Jurkat, Clone E6-1 (cell line): ENCODE data around the gene HTR4.

Source experiments
- DNase-seq: peaks from one replicate; pipeline ENCODE4 v3.0.0-alpha.2; 2011; ENCODE audit warnings: low read depth, low spot score
- H3K4me3 ChIP-seq: 2 replicates; pipeline ENCODE4 v1.5.1; 2011; ENCODE audit warnings: mild to moderate bottlenecking, low read length, control low read depth, moderate library complexity

HTR4 gene

DNA sequence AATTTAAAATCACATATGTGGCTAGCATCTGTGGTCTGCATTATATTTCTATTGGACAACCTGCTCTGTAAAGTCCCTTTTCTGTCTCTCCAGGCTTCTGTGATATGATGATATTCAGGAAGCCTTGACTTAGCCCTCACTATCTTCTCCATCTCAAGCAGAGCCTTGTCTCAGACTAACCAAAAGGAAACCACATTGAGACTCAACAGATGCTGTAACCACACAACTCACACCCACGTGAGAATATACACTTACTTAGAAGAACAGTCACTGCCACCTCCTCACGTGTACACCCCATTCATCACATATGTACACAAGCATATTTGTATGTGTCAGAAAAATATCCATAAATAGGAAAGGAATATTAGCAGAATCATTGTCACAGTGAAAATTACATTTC lies 33.6 kb downstream of the HTR4 start:
- DNase-seq, result peak; percentile 75
- no peak overlapping the region for H3K4me3 ChIP-seq

DNA sequence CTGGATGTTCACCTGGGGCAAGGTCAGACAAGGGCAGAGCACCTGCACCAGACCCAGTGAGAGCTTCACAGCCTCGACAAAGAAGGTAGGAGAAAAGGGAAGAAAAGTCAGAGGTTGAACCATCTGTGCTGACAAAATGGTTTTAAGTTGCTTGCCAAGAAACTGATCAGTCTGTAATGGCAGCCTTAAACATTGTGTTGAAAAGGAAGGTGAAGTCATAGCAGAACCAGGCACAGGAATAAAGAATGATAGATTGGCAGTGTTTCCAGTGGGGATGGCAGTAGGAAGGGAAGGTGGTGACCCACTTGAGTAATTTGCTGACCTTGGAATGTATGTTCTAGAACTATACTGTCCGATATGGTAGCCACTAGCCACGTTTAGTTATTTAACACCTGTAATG lies 34.2 kb downstream of the HTR4 start:
- DNase-seq, result no peak
- no peak overlapping the region for H3K4me3 ChIP-seq

DNA sequence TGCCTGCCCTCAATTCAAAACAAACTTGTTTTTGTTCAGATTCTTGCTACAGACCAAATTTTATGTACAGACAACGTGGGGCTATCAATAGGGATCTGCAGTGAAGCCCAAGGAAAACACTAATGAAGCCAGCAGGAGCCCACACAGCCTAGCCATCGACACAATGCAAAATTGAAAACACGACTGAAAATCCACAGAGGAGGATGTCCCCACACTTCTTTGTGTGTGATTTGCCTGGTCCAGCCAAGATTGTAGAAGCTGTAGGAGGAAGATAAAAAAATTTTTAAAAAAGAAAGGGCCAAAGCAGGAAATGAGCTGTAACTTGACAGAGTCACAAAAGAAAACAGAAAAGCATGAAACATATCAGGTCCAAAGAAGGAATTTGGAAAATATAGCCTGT lies 34.8 kb downstream of the HTR4 start:
- no peak for DNase-seq
- H3K4me3 ChIP-seq, result no peak overlapping the region

DNA sequence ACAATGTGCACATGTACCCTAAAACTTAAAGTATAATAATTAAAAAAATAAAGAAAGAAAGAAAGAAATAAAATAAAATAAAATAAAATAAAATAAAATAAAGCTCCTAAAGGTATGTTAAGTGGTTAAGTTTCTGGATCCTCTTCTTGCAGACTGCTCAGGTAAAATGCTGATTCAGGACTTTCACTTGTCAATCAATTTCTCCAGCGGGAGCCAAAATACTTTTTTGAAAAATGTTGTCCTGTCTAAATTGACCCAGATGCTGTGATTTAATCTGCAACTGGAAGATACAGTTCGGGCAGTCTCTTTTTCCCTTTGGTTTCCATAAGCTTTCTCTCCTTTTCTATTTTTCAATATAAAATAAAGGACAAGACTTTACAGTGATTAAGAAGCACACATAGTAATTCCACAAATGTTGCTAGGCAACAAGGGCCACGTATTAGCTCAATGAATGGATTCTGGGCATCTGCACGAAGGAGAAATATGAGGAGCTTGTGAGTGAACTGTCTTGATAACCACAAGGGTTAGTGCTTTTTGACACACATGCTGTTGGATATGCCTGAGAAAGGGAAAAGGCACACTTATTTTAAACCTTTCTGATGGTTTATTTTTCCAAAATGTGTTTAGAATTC lies 38.6 kb downstream of the HTR4 start:
- no peak for DNase-seq
- H3K4me3 ChIP-seq, result no peak overlapping the region

DNA sequence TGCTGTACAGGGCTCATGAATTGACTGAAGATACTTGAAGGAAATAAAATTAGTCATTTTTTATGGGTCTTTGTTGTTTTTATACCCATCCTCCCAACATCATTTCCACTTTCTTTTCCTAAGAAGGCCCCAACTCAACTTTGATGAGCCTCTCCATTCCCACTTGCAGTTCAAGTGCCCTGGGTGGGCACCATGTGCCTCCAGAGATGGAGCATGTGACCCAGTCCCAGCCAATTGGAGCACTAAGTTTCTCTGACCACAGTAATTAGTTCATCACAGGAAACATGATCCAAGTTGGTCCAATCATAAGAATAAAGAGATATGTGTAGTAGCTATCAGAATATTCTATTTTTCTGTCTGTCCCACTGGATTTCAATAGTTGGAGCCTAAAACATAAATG lies 46.9 kb downstream of the HTR4 start:
- H3K4me3 ChIP-seq, result no peak overlapping the region
- DNase-seq, result no peak

DNA sequence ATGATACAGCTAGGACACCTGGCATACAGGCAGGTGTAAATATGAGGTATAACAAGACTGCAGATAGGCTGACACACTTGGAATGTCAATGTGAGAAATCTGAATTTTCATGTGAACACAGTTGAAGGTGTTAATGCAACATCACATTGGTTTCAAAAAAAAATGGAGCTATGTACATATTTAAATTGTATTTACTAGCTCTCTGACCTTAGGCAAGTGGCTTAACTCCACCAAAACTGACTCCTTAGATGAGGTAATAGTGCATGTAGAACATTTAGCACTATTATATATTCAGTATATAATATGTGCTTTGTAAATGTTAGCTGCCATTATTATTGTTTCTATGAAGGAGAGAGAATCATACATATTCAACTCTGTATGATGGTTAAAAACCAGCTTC lies 48.0 kb downstream of the HTR4 start:
- no peak overlapping the region for H3K4me3 ChIP-seq
- DNase-seq, result no peak

DNA sequence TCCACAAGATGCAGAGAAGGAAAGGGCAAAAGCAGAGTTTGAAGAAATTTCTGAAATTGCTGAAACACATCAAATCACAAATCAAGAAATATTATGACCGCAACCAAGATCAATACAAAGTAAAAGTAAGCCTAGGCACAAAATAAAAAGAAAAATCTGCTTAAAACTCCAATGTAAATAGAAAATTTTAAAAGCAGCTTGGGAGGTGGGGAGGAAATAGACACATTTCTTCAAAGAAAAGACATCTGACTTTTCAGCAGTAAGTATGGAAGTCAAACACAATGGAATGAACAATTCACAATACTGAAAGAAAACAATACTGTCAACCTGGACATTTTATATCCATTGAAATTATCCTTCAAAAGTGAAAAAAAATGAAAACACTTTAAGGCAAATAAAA lies 55.1 kb downstream of the HTR4 start:
- no peak for DNase-seq
- no peak overlapping the region for H3K4me3 ChIP-seq

DNA sequence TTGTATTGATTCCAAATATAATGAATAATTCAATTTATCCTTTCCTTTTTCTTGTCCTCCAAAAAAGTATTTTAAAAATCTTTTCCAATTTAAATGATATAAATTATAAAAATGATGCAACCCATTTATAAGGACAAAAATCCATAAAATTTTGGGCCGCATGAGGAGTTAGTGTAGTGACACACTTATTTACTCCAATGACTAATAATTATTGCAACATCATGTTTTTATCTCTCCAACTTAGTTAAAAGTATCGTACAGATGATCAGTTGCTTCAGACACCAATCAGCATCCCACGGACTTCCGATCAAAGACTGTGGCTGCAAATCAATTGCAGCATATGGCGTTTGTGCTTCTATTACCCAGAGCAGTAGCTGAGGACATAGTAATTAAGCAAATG lies 58.6 kb downstream of the HTR4 start:
- no peak overlapping the region for H3K4me3 ChIP-seq
- no peak for DNase-seq

DNA sequence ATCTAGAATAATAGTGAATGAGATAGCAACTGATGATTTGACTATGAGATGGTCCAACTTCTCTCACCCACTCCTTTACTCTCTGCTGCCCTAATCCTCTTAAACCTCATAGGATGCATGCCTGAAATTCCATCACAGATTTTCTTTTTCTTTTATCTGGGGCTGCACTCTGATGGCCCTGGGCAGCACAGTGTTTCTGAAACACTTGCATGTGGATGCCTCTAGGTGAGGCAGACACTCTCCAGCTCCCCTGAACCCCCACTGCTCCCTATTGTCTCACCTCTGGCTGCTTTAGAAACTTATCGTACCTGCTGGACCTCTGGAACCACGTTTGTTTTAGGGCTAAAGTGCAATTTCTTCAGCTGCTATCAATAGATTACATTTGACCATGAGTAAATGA lies 67.5 kb downstream of the HTR4 start:
- no peak overlapping the region for H3K4me3 ChIP-seq
- no peak for DNase-seq

DNA sequence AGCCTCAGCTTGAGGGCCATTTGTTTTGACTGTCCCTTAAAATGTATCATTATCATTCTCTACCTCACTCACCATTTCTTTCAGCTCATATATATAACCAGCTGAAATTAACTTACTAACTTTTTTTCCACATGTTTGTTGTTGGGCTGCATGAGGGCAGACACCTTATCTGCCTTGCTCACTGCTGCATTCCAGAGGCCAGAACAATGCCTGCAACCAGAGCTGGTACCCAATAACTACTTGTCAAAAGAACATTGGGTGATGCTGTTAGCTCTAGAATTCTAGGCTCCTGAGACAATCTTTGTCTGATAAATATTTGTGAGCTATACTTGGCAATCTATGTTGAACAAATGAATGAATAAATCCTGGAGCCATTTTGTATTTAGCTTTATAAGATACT lies 68.3 kb downstream of the HTR4 start:
- no peak overlapping the region for H3K4me3 ChIP-seq
- DNase-seq, result no peak

DNA sequence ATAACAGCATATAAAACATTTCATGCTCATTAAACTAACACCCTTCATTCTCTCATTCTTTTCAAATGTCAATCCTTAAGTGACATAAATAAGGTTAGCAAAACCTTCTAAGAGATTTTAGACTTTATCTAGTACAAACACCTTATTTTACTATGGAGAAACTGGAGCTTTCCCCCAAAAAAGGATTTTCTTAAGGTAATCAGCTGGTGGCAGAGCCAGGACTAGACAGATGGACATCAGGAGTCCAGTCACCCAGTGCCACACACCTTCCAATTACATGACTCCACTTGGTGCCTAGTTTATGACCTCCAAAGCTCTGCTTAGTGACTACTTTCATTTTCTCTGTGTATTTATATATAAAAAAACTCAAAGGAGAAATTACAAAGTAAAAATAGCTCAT lies 70.2 kb downstream of the HTR4 start:
- no peak for DNase-seq

DNA sequence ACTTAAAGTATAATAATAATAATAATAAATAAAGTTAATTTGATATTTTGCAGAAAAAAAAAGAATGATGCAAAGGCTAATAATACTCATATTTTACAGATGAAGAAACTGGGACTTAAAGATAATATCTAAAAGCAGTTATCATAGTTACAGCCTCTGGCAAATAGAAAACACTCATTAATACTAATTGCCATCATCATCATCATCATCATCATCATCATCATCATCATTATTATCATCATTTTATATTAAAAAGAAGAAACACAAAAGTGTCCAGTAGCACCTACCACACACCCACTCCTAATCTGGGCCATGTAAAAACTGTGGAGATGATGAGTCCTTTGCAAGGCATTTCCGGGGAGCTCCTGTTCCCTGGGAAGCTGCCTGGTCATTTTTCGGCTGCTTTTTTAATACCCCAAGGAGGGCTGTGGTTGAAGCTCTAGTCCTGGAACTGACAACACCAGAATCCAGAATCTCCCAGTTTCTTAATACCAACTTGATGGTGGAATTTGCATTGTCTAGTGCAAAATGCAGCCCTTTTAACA lies 70.8 kb downstream of the HTR4 start:
- no peak for DNase-seq
- no peak overlapping the region for H3K4me3 ChIP-seq

More for the DNA sequence above, 70.2 kb downstream of the HTR4 start:
- no peak overlapping the region for H3K4me3 ChIP-seq

DNA sequence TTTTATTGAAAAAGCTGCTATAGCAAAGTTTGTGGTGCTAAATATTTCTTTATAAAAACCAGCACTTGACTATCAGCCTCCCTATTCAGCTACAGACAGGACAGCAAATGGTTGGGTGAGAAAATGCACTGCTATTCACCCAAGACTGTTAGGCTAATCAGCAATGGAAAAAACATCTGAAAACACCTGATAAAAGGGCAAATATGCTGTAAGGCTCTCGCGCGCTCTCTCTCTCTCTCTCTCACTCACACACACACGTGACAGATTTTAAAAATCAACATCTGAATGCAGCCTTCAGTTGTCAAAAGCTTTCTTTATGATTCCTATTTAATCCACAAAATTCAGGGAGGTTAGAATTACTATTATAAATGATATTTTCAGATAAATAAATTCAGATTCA lies 80.2 kb downstream of the HTR4 start:
- no peak overlapping the region for H3K4me3 ChIP-seq
- no peak for DNase-seq

DNA sequence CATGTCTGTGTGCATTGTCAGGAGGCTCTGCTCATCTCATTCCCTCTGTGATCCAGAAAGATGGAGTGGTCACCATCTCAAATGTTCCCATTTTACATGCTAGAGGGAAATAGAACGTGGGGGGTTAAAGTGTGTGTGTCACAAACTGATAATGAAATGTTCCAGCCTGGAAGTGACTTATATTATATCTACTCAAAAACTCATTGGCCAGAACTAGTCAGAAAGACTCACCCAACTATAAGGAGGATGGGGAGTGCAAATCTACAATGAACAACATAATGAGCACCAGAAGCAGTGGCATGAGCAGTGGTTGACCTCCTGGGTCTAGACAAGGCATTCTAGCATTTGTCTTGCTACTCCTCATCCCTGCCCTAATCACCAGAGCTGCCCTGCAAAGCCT lies 81.0 kb downstream of the HTR4 start:
- no peak for DNase-seq
- no peak overlapping the region for H3K4me3 ChIP-seq

DNA sequence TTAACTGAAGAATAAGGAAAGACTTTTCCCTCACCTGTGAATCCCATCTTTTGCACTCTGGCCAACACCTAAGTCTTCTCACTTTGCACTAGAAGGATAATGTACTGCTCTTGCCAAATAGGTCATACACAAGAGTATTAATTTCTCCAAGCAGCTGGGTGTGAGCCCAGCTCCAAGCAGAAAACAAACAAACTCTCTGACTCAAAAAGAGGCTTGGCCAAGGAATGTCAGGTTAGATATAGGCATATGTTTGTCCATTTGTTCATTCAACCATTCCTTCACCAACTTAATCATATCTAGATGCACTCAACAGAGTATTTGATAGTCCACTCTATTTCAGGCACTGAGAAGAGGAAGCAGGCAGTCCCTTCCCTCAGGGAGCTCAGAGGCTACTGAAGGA lies 84.4 kb downstream of the HTR4 start:
- no peak for DNase-seq
- no peak overlapping the region for H3K4me3 ChIP-seq

DNA sequence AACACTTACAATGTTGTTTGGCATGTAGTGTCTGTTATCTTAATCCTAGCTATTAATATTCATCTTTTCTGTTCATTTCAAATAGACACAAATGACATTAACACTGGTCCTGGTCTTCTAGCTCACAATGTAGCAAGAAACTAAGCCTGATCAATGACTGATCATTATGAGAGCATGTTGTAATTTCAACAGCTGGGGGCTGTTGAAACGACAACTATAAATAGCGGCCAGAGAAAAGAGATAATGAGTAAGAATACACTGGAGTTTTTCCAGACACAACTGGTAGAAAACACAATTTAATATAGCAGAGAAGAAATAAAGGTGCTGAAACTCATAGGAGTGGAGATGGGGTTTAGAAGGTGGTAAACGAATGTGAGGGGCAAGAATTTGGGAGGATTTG lies 89.2 kb downstream of the HTR4 start:
- DNase-seq, result no peak
- H3K4me3 ChIP-seq, result no peak overlapping the region

DNA sequence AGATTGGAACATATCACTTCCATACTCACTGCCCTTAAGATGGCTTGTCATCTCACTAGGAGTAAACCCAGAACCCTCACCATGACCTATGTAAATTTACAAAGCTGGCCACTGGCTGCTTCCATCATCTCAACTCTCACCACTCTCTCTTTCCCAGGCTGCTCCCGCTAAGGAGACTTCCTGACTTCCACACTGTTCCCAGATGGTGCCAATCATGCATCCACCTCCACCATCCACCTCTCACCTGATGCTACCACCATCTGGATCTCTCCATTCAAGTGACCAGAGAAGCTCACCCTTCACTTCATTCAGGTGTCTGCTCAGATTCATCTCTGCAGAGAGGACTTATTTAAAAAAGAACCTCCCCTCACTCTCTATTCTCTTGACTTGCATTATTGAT lies 91.3 kb downstream of the HTR4 start:
- DNase-seq, result no peak
- H3K4me3 ChIP-seq, result no peak overlapping the region

DNA sequence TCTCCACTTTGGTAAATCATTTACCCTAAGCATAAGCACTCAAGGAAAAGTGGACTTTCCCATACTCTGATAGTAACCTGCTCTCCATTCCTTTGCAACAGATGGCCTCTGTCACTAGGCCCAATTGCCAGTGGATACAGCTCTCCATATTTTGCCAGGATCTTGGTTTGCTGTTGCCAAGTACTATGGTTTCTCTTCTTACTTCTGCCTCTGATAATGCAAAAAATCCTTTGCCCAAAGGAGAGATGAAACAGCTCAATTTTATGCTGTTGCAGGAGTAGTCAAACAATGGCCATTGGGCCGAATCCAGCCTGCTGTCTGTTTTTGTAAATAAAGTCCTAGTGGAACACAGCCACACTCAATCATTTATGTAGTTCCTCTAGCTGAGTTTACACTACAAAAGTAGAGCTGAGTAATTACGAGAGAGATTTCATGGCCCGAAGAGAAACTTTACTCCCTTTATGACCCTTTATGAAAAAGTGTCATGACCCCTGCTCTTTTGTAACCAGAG lies 92.5 kb downstream of the HTR4 start:
- no peak for DNase-seq
- no peak overlapping the region for H3K4me3 ChIP-seq

DNA sequence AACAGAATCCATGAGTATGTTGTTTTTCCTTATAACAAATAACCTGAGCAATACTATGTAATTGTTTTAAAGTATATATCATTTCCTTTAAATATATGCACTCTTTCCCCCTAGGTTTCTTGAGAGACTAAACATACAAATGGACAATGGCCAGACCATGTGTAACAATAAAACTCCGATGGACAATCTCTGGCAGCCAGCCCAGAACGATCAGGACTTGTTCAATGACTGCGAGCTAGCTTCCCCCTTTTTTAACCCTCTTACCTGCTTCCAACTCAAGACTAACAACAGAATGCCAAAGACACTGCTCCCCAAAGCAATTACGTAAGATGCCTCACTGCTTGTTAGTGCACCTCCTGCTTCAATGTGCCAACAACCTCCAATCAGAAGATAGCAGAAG lies 94.9 kb downstream of the HTR4 start:
- no peak for DNase-seq
- no peak overlapping the region for H3K4me3 ChIP-seq

DNA sequence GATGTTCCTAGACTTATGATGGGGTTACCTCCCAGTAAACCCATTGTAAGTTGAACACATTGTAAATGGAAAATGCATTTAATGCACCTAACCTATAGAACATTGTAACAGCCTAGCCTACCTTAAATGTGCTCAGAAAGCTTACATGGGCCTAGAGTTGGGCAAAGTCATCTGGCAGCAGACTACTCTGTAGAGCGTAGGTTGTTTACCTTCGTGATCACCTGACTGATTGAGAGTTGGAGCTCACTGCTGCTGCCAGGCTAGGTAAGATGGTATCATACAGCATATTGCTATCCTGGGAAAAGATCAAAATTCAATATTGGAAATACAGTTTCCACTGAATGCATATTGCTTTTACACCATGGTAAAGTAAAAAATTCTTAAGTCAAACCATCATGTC lies 95.4 kb downstream of the HTR4 start:
- H3K4me3 ChIP-seq, result no peak overlapping the region

DNA sequence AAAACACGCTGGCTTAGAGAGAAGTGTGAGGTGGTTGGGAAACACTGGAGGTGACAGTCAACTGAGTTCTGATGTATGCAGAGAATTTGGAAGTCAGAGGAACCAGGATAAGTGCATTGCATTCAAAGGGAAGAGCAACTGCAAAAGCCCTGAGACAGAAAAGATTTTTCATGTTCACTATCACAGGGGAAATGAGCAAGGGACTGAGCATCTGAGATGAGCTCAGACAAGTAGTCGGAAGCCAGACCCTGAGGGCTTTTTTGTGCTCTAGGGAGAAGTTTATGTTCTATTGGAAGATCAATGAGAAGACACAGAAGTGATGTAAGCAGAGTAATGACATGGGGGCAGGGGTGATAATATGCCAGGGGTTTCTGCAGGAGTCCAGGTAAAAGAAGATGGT lies 97.5 kb downstream of the HTR4 start:
- H3K4me3 ChIP-seq, result no peak overlapping the region
- DNase-seq, result no peak

More for the DNA sequence above, 95.4 kb downstream of the HTR4 start:
- DNase-seq, result no peak
